HL-60 (cell line): ENCODE results near the gene NADK.

ENCODE experiments used
- GABPA ChIP-seq: IDR thresholded peaks from 2 replicates; pipeline ENCODE4 v1.6.1; 2012; ENCODE audit warnings: low read depth
- TF ChIP-seq, protein P1 (sequence below): IDR thresholded peaks from one replicate; pipeline ENCODE4 v1.5.1; 2011; ENCODE audit warnings: low read length, control low read depth, inconsistent platforms; ENCODE audit not compliant: insufficient read depth

DNA sequence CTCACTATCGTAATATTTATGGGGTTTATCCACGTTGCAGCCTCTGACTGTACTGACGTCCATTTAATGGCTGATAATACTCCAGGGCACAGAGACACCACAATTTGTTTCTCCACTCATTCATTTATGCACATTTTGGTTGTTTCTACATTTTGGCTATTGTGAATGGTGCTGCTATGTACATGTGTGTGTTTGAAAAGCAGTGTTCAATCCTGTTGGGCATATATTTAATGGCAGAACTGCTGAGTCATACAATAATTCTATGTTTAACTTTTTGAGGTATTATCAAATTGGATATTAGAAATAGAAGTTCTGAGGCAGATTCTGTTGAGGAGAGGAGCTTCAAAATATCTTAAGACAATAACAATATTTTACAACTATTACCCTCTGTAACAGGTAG is 39.0 kb upstream of the NADK start:
- TF ChIP-seq, protein P1, sequence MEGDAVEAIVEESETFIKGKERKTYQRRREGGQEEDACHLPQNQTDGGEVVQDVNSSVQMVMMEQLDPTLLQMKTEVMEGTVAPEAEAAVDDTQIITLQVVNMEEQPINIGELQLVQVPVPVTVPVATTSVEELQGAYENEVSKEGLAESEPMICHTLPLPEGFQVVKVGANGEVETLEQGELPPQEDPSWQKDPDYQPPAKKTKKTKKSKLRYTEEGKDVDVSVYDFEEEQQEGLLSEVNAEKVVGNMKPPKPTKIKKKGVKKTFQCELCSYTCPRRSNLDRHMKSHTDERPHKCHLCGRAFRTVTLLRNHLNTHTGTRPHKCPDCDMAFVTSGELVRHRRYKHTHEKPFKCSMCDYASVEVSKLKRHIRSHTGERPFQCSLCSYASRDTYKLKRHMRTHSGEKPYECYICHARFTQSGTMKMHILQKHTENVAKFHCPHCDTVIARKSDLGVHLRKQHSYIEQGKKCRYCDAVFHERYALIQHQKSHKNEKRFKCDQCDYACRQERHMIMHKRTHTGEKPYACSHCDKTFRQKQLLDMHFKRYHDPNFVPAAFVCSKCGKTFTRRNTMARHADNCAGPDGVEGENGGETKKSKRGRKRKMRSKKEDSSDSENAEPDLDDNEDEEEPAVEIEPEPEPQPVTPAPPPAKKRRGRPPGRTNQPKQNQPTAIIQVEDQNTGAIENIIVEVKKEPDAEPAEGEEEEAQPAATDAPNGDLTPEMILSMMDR = no peak
- TF ChIP-seq GABPA = no peak
